GM12892 (cell line): ENCODE data around the gene CRYGS.
"Not testable (repeated sequence)": the region's sequence is repeated elsewhere in the genome, so short reads cannot be mapped to it uniquely, and the experiment has no call there.

Source experiments
- DNase-seq: peaks from one replicate; pipeline ENCODE4 v3.0.0; 2011; ENCODE audit not compliant: insufficient read length
- FAIRE-seq: peaks from 2 replicates; lab custom pipeline; 2011; peaks lifted over from hg19 to GRCh38; lab: Jason Lieb, UNC
- POLR2A ChIP-seq: IDR thresholded peaks from 2 replicates; pipeline ENCODE4 v1.6.1; 2011; ENCODE audit warnings: low read depth, low read length, control low read depth
- POLR2AphosphoS5 ChIP-seq: IDR thresholded peaks from 2 replicates; pipeline ENCODE4 v1.6.1; 2011; ENCODE audit warnings: low read depth, low read length, control low read depth
- TAF1 ChIP-seq: IDR thresholded peaks from 2 replicates; pipeline ENCODE4 v1.6.1; 2011; ENCODE audit warnings: low read depth, mild to moderate bottlenecking, control low read depth, low read length, borderline replicate concordance

The CRYGS gene

GRCh38 chr3:186540835-186541226, 3.3 kb downstream of the CRYGS start:
- no peak for DNase-seq
- TF ChIP-seq TAF1, result no peak
- no peak for TF ChIP-seq POLR2AphosphoS5
- TF ChIP-seq POLR2A, result no peak
- FAIRE-seq, result no peak

GRCh38 chr3:186540221-186540834, 3.9 kb downstream of the CRYGS start:
- no peak for TF ChIP-seq POLR2A
- TF ChIP-seq POLR2AphosphoS5, result no peak
- TF ChIP-seq TAF1, result no peak
- DNase-seq, result no peak
- FAIRE-seq, result peak; percentile 92

- no peak for DNase-seq
- no peak for FAIRE-seq
Measured at GRCh38 chr3:186538779-186539178, 5.4 kb downstream of the CRYGS start.

GRCh38 chr3:186536883-186537844, 7.0 kb downstream of the CRYGS start:
- no peak for TF ChIP-seq TAF1
- no peak for TF ChIP-seq POLR2AphosphoS5
- TF ChIP-seq POLR2A, result no peak
- DNase-seq, result no peak
- FAIRE-seq, result peak; percentile 5

More at GRCh38 chr3:186538779-186539178, 5.4 kb downstream of the CRYGS start:
- no peak for TF ChIP-seq POLR2AphosphoS5
- TF ChIP-seq TAF1, result no peak
- TF ChIP-seq POLR2A, result no peak

DNA sequence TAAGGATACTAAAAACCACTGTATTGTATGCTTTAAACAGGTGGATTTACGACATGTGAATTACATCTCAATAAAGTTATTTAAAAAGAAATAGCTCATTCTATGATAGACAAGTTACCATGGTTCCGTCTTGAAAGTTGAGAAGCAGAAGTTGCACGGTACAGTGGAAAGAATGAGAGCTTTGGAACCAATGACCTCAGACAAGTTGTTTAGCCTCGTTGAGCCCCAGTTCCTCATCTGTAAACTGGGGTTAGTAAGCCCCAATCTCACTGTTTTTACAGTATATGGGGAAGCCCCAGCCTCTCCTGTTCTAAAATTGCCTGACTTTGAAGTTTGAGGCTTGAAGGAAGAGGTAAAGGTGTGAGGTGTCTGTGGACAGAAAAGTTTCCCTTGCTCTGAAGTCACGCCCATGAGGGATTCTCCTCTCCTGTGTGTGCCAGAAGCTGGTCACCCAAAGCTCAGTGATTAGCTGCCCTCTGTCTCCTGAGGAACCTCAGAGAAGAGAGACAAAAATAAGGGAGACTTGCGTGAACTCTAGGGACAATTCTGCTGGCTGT, 10.0 kb downstream of the CRYGS start:
- FAIRE-seq, result peak; percentile 94
- no peak for DNase-seq
- no peak for TF ChIP-seq TAF1
- no peak for TF ChIP-seq POLR2A

- TF ChIP-seq TAF1 (no peak), POLR2AphosphoS5 (no peak), POLR2A (no peak)
- FAIRE-seq, result peak; percentile 87
- DNase-seq, result no peak
Measured at GRCh38 chr3:186532598-186533072, 11.5 kb downstream of the CRYGS start.

- not testable (repeated sequence) for FAIRE-seq, DNase-seq
Measured at GRCh38 chr3:186531694-186532093, 12.5 kb downstream of the CRYGS start.

- FAIRE-seq, result peak; percentile 36
- DNase-seq, result no peak
- no peak for TF ChIP-seq TAF1
- TF ChIP-seq POLR2A, result no peak
- TF ChIP-seq POLR2AphosphoS5, result no peak
Measured at GRCh38 chr3:186530415-186530814, 13.8 kb downstream of the CRYGS start.

DNA sequence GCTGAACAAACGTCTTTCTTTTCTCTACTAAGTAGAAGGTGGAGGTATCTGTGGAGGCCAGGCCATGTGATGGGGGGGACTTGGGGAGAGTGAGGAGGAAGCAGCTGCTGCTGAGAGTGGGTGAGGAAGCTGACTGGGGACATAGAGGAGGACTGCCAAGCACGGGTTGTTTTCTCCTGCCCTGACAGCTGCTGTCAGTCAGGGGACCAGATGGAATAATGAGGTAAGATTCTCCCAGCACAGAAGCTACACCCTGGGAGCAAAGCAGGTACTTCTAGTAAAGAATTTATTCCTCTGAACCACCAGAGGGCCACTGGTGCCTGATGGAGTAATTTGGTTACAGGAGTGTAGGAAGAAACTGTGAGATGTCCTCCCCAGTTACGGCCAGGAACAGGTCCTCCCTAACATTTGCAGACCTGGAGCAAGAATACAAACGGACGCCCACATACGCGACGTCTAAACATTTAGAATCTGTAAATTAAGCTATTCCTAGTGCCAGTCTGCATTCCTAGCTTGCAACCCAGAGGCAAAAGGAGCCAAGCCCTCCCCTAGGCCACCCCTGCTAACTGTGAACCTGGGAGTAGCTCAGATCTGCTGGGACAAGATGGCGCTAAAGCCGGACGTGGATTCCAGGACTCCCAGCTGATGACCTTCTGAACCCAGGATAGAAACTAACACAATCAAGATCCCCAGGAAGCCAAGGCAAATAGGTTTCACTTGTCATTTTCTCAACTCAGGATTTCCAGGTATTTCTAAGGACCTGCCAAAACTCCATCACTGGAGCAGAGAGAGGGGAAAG, 14.8 kb downstream of the CRYGS start:
- no peak for TF ChIP-seq TAF1
- TF ChIP-seq POLR2AphosphoS5, result no peak
- no peak for TF ChIP-seq POLR2A
- DNase-seq (no peak), FAIRE-seq (no peak)

GRCh38 chr3:186526256-186526606, 17.9 kb downstream of the CRYGS start:
- TF ChIP-seq POLR2A, result no peak
- no peak for TF ChIP-seq POLR2AphosphoS5
- no peak for TF ChIP-seq TAF1
- DNase-seq, result no peak
- FAIRE-seq, result no peak
